WERI-Rb-1 (cell line): ENCODE results near the gene C1QTNF6.

Experiments used
- DNase-seq: peaks from one replicate; pipeline ENCODE4 v3.0.0-alpha.2; 2020
- H3K27ac ChIP-seq: fragments of 250-450 bp; sonication (Bioruptor Pico); 2 replicates; pipeline ENCODE4 v1.5.1; 2020; ENCODE audit warnings: mild to moderate bottlenecking, moderate library complexity
- H3K27me3 ChIP-seq: fragments of 250-450 bp; sonication (Bioruptor Pico); 2 replicates; pipeline ENCODE4 v1.5.1; 2021; ENCODE audit warnings: mild to moderate bottlenecking, low read depth, moderate library complexity; ENCODE audit not compliant: insufficient read depth, severe bottlenecking
- H3K36me3 ChIP-seq: fragments of 250-450 bp; sonication (Bioruptor Pico); 2 replicates; pipeline ENCODE4 v1.5.1; 2020; ENCODE audit warnings: mild to moderate bottlenecking, moderate library complexity
- H3K4me3 ChIP-seq: 2 replicates; pipeline ENCODE4 v1.5.1; 2011; ENCODE audit warnings: low read depth, mild to moderate bottlenecking, control low read depth, low read length
- H3K9me3 ChIP-seq: fragments of 250-450 bp; sonication (Bioruptor Pico); 2 replicates; pipeline ENCODE4 v1.5.1; 2021; ENCODE audit warnings: mild to moderate bottlenecking, moderate library complexity; ENCODE audit not compliant: severe bottlenecking
- TF ChIP-seq, protein P1 (sequence below): IDR thresholded peaks from 2 replicates; pipeline ENCODE4 v1.5.1; 2011; ENCODE audit warnings: low read depth, mild to moderate bottlenecking, control low read depth, inconsistent platforms, low read length

Gene C1QTNF6

DNA sequence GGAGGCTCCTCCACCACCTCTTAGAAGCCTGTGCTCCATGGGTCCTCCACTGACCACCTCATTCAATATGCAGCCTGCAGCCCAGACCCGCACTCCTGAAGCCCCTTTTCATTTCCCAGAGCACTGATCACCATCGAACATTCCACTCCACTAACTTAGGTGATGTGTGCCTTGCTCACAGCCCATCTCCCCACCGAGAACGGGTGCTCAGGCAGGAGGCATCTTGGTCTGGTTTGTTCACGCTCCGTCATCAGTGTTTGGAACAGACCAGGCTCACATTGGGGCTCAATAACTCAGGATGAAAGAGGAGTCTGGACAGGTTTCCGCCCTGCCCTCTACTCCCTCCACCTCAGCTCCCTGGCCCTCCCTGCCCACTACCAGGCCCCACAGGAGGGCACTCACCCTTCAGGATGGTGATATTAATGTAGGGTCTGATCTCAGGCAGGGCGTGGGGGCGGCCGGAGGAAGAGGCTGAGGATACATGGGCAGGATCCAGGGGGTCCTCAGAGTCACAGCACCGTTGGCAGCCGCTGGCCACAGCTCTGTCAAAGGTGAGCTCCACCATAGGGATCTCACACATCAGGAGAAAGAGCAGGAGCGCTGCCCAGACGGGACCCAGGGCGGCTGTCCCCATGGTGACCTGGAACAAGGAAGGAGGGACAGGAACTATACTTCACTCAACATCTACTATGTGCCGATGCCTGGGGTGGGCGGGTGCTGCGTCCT, 3.1 kb downstream of the C1QTNF6 start:
- Histone ChIP-seq H3K27me3 (no peaks in the 10 kb centered on the region), H3K27ac (no peak overlapping the region), H3K9me3 (no peaks in the 10 kb centered on the region), H3K4me3 (no peak overlapping the region), H3K36me3 (no peaks in the 10 kb centered on the region)
- no peak for DNase-seq
- TF ChIP-seq, protein P1, sequence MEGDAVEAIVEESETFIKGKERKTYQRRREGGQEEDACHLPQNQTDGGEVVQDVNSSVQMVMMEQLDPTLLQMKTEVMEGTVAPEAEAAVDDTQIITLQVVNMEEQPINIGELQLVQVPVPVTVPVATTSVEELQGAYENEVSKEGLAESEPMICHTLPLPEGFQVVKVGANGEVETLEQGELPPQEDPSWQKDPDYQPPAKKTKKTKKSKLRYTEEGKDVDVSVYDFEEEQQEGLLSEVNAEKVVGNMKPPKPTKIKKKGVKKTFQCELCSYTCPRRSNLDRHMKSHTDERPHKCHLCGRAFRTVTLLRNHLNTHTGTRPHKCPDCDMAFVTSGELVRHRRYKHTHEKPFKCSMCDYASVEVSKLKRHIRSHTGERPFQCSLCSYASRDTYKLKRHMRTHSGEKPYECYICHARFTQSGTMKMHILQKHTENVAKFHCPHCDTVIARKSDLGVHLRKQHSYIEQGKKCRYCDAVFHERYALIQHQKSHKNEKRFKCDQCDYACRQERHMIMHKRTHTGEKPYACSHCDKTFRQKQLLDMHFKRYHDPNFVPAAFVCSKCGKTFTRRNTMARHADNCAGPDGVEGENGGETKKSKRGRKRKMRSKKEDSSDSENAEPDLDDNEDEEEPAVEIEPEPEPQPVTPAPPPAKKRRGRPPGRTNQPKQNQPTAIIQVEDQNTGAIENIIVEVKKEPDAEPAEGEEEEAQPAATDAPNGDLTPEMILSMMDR: no peak

DNA sequence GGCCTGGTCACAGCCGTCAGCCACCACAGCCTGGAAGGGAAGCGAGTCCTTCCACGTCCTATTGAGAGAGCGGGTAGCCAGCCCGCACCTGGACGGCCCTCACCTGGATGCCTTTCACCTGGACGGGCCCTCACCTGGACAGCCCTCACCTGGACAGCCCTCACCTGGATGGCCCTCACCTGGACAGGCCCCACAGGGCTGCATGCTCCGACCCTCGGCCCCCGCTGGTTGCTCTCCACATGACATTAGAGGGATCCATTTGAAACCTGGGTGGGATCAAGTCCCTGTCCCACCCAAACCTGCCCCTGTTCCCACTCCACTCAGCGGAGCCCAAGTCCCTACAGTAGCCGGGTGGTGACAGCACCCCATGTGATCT, 3.7 kb downstream of the C1QTNF6 start:
- no peaks in the 10 kb centered on the region for H3K27me3 ChIP-seq
- H3K4me3 ChIP-seq: no peak overlapping the region
- no peak for DNase-seq
- H3K27ac ChIP-seq: no peak overlapping the region
- TF ChIP-seq, protein P1: no peak
- H3K36me3 ChIP-seq: no peaks in the 10 kb centered on the region
- H3K9me3 ChIP-seq: no peaks in the 10 kb centered on the region

DNA sequence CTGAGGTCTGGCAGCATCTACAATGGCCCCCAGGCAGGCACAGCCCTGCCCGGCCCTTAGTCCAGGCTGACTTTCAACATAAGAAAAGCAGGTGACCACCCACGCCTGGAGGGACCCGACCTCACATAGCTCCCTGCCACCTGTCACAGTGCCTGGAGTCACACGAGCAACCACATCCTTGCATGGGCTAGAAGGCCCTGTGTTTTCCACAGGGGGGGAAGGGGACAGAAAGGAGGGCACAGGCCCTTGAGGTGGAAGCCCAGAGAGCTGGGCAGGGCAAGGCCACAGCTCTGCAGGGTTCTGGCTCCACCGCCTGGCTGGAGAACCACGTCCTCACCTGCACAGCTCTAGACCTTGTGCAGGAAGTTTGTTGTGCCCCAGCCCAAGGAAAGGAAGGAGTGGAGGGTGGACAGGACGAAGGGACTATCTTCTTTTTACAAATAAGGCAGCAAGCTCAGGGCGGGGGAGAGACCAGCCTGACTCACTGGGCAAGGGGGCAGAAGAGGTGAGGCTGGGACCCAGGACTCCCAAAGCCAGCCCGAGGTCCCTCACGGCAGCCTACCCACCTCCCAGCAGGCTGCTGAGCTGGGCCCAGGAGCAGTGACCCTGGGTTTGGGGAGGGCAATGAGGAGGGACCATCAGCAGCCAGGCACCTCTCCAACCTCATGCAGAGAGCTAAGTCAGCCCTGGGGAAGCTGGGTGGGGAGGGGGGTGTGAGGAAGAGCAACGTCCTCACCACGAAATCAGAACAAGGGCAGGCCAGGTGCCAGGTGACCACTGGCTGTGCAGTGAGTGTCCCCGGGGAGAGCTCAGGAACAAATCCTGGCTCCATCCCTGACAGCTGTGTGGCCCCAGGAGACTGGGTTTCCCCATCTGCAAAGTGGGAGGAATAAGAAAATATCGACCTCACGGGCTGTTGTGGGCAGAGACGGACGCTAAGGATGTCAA, 4.3 kb downstream of the C1QTNF6 start:
- Histone ChIP-seq H3K9me3 (no peaks in the 10 kb centered on the region), H3K27me3 (no peaks in the 10 kb centered on the region), H3K36me3 (no peaks in the 10 kb centered on the region), H3K4me3 (no peak overlapping the region), H3K27ac (no peak overlapping the region)
- TF ChIP-seq, protein P1: peak; percentile 53
- DNase-seq: peak; percentile 44

DNA sequence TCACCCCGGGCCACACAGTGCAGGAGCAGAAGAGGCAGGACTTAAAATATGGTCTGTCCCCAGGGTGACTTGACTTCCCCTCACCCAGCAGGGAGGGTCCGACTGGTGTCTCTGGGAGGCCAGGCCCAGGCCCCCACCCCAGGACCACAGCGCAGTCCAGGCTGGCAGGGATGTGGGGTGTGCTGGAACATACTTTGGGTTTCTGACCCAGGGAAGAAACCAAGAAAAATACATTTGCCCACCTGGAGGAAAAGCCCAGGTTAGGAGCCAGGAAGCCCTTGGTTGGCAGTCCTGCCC, 5.2 kb downstream of the C1QTNF6 start:
- TF ChIP-seq, protein P1: no peak
- no peaks in the 10 kb centered on the region for H3K27me3 ChIP-seq
- H3K27ac ChIP-seq: no peak overlapping the region
- DNase-seq: no peak
- H3K36me3 ChIP-seq: no peaks in the 10 kb centered on the region
- H3K4me3 ChIP-seq: no peak overlapping the region
- H3K9me3 ChIP-seq: no peaks in the 10 kb centered on the region

DNA sequence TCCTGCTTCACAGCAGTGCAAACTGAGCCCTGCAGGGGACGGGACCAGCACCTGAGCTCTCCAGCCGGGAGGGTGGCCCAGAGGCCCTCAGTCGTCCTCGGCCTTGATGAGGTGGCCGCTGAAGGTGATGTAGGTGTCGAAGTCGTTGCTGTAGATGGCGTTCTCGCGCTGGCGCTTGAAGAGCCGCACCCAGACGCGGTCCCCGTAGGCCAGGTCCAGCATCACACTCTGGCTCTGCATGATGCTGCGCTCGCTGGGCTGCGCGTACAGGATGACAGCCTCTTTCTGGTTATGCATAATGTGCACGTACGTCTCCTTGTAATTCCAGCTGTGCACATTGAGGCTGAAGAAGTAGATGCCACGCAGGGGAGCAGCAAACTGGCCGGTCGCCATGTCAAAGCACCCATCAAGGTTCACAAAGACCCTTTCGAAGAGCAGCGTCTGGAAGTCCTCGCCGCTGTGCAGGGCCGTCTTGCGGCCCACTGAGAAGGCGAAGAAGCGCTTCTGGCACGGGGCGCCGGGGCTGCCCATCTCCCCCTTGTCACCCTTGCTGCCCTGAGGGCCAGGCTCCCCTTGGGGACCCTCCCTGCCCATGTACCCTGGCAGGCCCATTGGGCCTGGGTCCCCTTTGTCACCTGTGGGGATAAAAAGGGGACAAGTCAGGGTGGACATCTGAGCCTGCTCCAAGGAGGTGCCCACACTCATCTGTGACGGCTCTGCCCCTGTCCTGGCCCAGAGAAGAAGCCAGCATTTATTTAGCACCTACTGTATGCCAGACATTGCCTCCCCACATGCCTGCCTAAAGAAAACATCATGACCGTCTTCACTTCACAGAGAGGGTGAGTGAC, 5.7 kb downstream of the C1QTNF6 start:
- DNase-seq: no peak
- Histone ChIP-seq H3K27ac (no peak overlapping the region), H3K36me3 (no peaks in the 10 kb centered on the region), H3K9me3 (no peaks in the 10 kb centered on the region), H3K4me3 (no peak overlapping the region), H3K27me3 (no peaks in the 10 kb centered on the region)
- TF ChIP-seq, protein P1: peak; percentile 22; the same call in 1 of the 2 replicates
